D721Med (cell line): Measurements from ENCODE around the gene BMP4.

ENCODE experiments used
- DNase-seq: peaks from one replicate; pipeline ENCODE4 v3.0.0; 2011; ENCODE audit warnings: low spot score; ENCODE audit not compliant: insufficient read length
- FAIRE-seq: peaks from 2 replicates; lab custom pipeline; 2011; peaks lifted over from hg19 to GRCh38; lab: Jason Lieb, UNC
- CTCF ChIP-seq: IDR thresholded peaks from 2 replicates; pipeline ENCODE4 v1.5.1; 2012; ENCODE audit warnings: mild to moderate bottlenecking, control low read depth; ENCODE audit not compliant: insufficient read depth; ENCODE audit errors: missing control alignments

The BMP4 gene

GRCh38 chr14:53915364-53916014 is 41.1 kb downstream of the BMP4 start:
- FAIRE-seq (no peak), DNase-seq (no peak)
- TF ChIP-seq CTCF: no peak

DNA sequence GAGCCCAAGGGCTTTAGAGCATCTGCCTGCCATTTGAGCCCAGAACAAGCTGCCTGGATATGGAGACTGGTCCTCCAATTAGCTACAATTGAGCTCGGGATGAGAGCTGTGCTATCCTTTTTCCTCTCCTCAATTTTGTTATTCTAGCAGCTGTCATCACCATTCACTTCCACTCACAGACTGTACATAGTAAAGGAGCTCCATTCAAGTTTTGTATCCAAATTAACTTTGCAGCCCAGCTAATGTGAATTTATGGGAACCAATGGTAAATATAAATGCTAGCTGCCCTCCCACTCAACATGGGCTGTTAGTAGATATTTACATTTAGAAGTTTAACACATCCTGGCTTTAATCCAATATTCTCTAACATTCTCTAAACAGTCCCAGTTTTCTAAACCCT is 44.6 kb downstream of the BMP4 start:
- no peak for TF ChIP-seq CTCF
- no peak for DNase-seq
- FAIRE-seq: no peak

GRCh38 chr14:53908416-53908815 is 48.2 kb downstream of the BMP4 start:
- FAIRE-seq: no peak
- no peak for TF ChIP-seq CTCF
- no peak for DNase-seq

GRCh38 chr14:53902307-53902706 is 54.3 kb downstream of the BMP4 start:
- FAIRE-seq: no peak
- no peak for DNase-seq
- TF ChIP-seq CTCF: no peak

GRCh38 chr14:53900499-53900898 is 56.1 kb downstream of the BMP4 start:
- FAIRE-seq (no peak), DNase-seq (no peak)
- no peak for TF ChIP-seq CTCF
